Activated CD8-positive, alpha-beta memory T cell treated with anti-CD3 and anti-CD28 coated beads for 36 hours (primary cell): ENCODE data around the gene UIMC1. TPM values are rescaled to one million over a fixed set of nuclear protein-coding genes. Genes with fewer than 3 reads are reported as not detected.
"Not testable (repeated sequence)": the region's sequence is repeated elsewhere in the genome, so short reads cannot be mapped to it uniquely, and the experiment has no call there.

Experiments
- CTCF ChIA-PET: fragments of 350-600 bp; sonication (Branson Sonifier 250); formaldehyde crosslinking; loops from one replicate; lab custom pipeline; 2021; ENCODE audit warnings: antibody characterized with exemption; lab: Charles Lee
- POLR2A ChIA-PET: fragments of 350-600 bp; sonication (Branson Sonifier 250); formaldehyde crosslinking; loops from one replicate; lab custom pipeline; 2021; ENCODE audit warnings: antibody characterized with exemption; lab: Charles Lee
- total RNA-seq, 2 experiments: library from RNA; stranded (reverse); gene quantifications; one replicate each; pipeline ENCODE4 v1.2.3, GENCODE V29; 2021

Gene UIMC1
- total RNA-seq, 2 experiments from 2014 or later: 40.0 to 41.3 TPM

GRCh38 chr5:176880366-176881020 is 126.1 kb downstream of the UIMC1 start:
- ChIA-PET POLR2A (no interaction called here), CTCF (no interaction called here)

GRCh38 chr5:176879663-176880361 is 126.8 kb downstream of the UIMC1 start:
- ChIA-PET CTCF (no interaction called here), POLR2A (no interaction called here)

- CTCF ChIA-PET: no interaction called here
These were observed 127.5 kb downstream of the UIMC1 start for GRCh38 chr5:176878906-176879662.

GRCh38 chr5:176878463-176878862 is 128.1 kb downstream of the UIMC1 start:
- CTCF ChIA-PET: no interaction called here
- POLR2A ChIA-PET: no interaction called here

More at GRCh38 chr5:176878906-176879662, 127.5 kb downstream of the UIMC1 start:
- POLR2A ChIA-PET: no interaction called here

GRCh38 chr5:176877793-176878331 is 128.7 kb downstream of the UIMC1 start:
- POLR2A ChIA-PET: no interaction called here
- CTCF ChIA-PET: no interaction called here

- ChIA-PET POLR2A (no interaction called here), CTCF (no interaction called here)
These were observed 129.8 kb downstream of the UIMC1 start for GRCh38 chr5:176876506-176877431.

GRCh38 chr5:176875783-176876505 is 130.6 kb downstream of the UIMC1 start:
- POLR2A ChIA-PET: no interaction called here
- CTCF ChIA-PET: no interaction called here

GRCh38 chr5:176875014-176875550 is 131.5 kb downstream of the UIMC1 start:
- ChIA-PET POLR2A (interaction anchor here (0.5 kb wide), 1 partner anchor 120 kb away, joined by 7 read pairs; no protein-coding TSS in a partner anchor), CTCF (no interaction called here)

GRCh38 chr5:176874198-176874780 is 132.3 kb downstream of the UIMC1 start:
- ChIA-PET CTCF (no interaction called here), POLR2A (no interaction called here)

- POLR2A ChIA-PET: no interaction called here
- CTCF ChIA-PET: no interaction called here
These were observed 132.9 kb downstream of the UIMC1 start for GRCh38 chr5:176873541-176874172.

GRCh38 chr5:176873011-176873410 is 133.6 kb downstream of the UIMC1 start:
- POLR2A ChIA-PET, CTCF ChIA-PET: not testable (repeated sequence)

- POLR2A ChIA-PET, CTCF ChIA-PET: not testable (repeated sequence)
These were observed 134.0 kb downstream of the UIMC1 start for GRCh38 chr5:176872586-176872985.

GRCh38 chr5:176870644-176871043 is 135.9 kb downstream of the UIMC1 start:
- CTCF ChIA-PET, POLR2A ChIA-PET: not testable (repeated sequence)

GRCh38 chr5:176870110-176870591 is 136.4 kb downstream of the UIMC1 start:
- ChIA-PET POLR2A (no interaction called here), CTCF (interaction anchor here (0.6 kb wide), 1 partner anchor 1290 kb away, joined by 3 read pairs; no protein-coding TSS in a partner anchor)

GRCh38 chr5:176869501-176870109 is 137.0 kb downstream of the UIMC1 start:
- ChIA-PET CTCF (interaction anchor here (0.6 kb wide), 1 partner anchor 1290 kb away, joined by 3 read pairs; no protein-coding TSS in a partner anchor), POLR2A (no interaction called here)

- POLR2A ChIA-PET: no interaction called here
- CTCF ChIA-PET: no interaction called here
These were observed 137.8 kb downstream of the UIMC1 start for GRCh38 chr5:176868731-176869130.

GRCh38 chr5:176868126-176868525 is 138.5 kb downstream of the UIMC1 start:
- ChIA-PET POLR2A (no interaction called here), CTCF (no interaction called here)
